ENCODE results near the gene GOLGA1.

GRCh38 chr9:124857533-124858162, 83.2 kb downstream of the GOLGA1 start:
- no peak for TF ChIP-seq EZH2 (IDR thresholded peaks at IDR 0.05; ENCODE audit: borderline replicate concordance, insufficient read depth, low read length, poor library complexity, severe bottlenecking)
- no peak for TF ChIP-seq POLR2AphosphoS5 (IDR thresholded peaks at IDR 0.05)
- no peak for TF ChIP-seq CTCF (IDR thresholded peaks at IDR 0.05; ENCODE audit: poor library complexity, severe bottlenecking)
- no peak for TF ChIP-seq MXI1 (conservative IDR thresholded peaks at IDR 0.05; ENCODE audit: poor library complexity, severe bottlenecking)
